ENCODE results near the gene BCAS4. TPM values are rescaled to one million over a fixed set of nuclear protein-coding genes. Genes with fewer than 3 reads are reported as not detected.

BCAS4 gene
- total RNA-seq, 6 experiments from 2014 or later, result 0.31 to 1.4 (median 0.60) TPM

DNA sequence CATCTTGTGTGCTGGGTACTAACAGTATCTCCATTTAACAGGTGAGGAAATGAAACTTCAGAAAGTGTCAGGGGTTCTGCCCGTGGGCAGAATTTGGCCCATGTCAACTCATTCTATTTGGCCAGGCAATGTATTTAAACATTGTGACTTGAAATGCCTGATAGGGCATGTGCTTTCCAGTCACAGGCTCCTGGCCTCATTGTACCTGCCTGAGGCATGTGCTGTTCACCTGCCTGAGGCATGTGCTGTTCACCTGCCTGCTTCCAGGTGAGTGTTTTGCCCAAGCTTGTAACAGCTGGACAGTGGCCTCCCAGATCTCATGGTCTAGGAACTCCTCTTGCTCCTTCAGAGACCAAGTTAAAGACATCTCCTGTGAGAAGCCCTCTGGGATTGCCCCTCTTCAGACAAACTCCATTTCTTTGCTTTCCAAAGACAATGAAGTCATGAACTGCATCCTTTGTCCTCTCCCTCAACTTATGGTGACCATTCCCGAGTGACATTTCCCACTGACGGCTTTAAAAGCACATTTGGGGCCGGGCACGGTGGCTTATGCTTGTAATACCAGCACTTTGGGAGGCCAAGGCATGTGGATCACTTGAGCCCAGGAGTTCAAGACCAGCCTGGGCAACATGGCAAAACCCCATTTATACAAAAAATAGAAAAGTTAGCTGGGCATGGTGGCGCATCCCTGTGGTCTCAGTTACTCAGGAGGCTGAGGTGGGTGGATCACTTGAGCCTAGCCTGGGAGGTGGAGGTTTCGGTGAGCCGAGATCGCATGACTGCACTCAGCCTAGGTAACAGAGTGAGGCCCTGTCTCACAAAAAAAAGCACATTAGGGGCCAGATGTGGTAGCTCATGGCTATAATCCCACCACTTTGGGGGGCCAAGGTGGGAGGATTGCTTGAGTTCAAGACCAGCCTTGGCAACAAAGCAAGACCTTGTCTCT, 48.7 kb downstream of the BCAS4 start:
- Histone ChIP-seq H3K4me3 (no peak overlapping the region), H3K4me1 (peaks cover 0 to 3% (median 0%) of the 10 kb centered on the region in 4 donors), H3K36me3 (no peaks in the 10 kb centered on the region), H3K27me3 (no peaks in the 10 kb centered on the region), H3K9me3 (no peaks in the 10 kb centered on the region), H3K27ac (no peak overlapping the region)
- intact Hi-C loops (cut with DNase I), result no loop called here
- no peak for ATAC-seq
- TF ChIP-seq, protein P1, sequence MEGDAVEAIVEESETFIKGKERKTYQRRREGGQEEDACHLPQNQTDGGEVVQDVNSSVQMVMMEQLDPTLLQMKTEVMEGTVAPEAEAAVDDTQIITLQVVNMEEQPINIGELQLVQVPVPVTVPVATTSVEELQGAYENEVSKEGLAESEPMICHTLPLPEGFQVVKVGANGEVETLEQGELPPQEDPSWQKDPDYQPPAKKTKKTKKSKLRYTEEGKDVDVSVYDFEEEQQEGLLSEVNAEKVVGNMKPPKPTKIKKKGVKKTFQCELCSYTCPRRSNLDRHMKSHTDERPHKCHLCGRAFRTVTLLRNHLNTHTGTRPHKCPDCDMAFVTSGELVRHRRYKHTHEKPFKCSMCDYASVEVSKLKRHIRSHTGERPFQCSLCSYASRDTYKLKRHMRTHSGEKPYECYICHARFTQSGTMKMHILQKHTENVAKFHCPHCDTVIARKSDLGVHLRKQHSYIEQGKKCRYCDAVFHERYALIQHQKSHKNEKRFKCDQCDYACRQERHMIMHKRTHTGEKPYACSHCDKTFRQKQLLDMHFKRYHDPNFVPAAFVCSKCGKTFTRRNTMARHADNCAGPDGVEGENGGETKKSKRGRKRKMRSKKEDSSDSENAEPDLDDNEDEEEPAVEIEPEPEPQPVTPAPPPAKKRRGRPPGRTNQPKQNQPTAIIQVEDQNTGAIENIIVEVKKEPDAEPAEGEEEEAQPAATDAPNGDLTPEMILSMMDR (IDR thresholded peaks at IDR 0.05), result no peak
- TF ChIP-seq POLR2A (IDR thresholded peaks at IDR 0.05), result no peak
- no peak for DNase-seq
- WGBS (ENCODE audit: insufficient coverage, low coverage, low lambda C conversion rate, missing lambda C conversion rate), result 82% methylated on average over 6 of the region's 9 CpGs

DNA sequence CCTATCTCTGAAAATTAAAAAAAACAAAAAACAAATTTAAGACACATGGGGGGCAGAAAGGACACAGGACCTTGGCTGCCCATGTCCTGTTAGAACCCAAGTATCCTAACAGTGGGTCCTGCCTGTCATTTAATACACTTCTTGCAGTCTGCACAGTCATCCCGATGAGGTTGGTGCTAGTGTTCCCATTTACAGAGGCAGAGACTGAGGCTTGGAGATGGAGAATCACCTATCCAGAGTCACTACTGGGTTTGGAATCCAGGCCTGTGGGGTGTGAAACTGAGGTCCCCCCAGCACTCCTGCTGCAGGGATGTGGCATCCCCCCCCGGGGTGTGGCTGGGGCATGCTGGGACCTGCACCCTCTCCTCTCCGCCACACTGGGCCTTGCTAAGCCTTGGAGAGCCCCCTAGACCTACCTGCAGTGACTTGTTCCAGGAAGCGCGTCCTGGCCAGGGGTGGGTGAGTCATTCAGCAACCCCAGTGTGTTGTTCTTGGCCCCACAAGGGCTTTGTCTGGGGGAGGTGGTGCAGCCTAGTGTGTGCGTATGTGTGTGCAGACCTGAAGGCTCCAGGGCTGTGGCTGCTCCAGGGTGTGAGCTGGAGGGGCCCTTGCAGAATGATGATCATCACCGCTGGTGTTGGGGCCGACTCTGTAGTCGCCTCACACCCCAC, 49.7 kb downstream of the BCAS4 start:
- 63% methylated on average over 2 of the region's 9 CpGs for WGBS (ENCODE audit: insufficient coverage, low coverage, low lambda C conversion rate, missing lambda C conversion rate)
- Histone ChIP-seq H3K4me3 (no peak overlapping the region), H3K27ac (no peak overlapping the region), H3K9me3 (no peaks in the 10 kb centered on the region), H3K36me3 (no peaks in the 10 kb centered on the region), H3K4me1 (peaks cover 0 to 8% (median 0%) of the 10 kb centered on the region in 4 donors), H3K27me3 (no peaks in the 10 kb centered on the region)
- ATAC-seq (no peak), DNase-seq (no peak)
- intact Hi-C loops (cut with DNase I), result no loop called here
- no peak for TF ChIP-seq POLR2A (IDR thresholded peaks at IDR 0.05)
- TF ChIP-seq, protein P1 (IDR thresholded peaks at IDR 0.05), result no peak

DNA sequence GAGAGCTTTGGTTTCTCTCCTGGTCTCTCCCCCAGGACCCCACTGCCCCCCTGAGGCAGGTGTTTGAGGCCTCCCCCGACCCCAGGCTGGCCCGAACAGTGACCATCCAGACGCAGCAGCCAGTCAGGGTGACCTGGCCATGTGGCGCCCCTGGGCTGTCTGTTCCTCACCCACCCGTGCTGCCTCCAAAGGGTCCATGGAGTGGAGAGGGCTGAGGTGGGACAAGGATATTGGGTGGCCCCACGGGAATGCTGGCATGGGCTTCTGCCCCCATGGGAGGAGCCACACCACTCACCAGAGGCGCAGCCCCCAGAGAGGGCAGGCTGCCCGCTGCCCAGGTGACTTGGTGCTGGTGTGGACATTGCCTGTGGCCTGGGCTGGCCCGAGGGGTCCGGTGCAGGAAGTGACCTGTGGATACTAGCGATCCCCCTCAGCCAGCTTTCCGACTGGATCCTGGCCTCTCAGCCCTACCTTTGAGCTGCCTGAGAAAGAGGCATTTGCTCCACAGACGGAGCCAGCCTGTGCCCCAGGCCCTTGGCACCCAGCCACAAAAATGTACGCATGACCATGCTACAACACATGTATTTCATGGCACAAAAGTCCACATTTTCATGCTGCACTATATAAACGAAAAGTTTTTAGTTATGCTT, 50.8 kb downstream of the BCAS4 start:
- no peaks in the 10 kb centered on the region for H3K9me3 ChIP-seq
- ATAC-seq (no peak), DNase-seq (no peak)
- H3K36me3 ChIP-seq, result no peaks in the 10 kb centered on the region
- WGBS (ENCODE audit: insufficient coverage, low coverage, low lambda C conversion rate, missing lambda C conversion rate), result 71% methylated on average over 3 of the region's 15 CpGs
- intact Hi-C loops (cut with DNase I), result no loop called here
- TF ChIP-seq POLR2A (IDR thresholded peaks at IDR 0.05), result no peak
- TF ChIP-seq, protein P1 (IDR thresholded peaks at IDR 0.05), result no peak
- no peak overlapping the region for H3K27ac ChIP-seq
- H3K4me1 ChIP-seq, result peaks cover 0 to 8% (median 0%) of the 10 kb centered on the region in 4 donors
- H3K27me3 ChIP-seq, result no peaks in the 10 kb centered on the region
- H3K4me3 ChIP-seq, result no peak overlapping the region

DNA sequence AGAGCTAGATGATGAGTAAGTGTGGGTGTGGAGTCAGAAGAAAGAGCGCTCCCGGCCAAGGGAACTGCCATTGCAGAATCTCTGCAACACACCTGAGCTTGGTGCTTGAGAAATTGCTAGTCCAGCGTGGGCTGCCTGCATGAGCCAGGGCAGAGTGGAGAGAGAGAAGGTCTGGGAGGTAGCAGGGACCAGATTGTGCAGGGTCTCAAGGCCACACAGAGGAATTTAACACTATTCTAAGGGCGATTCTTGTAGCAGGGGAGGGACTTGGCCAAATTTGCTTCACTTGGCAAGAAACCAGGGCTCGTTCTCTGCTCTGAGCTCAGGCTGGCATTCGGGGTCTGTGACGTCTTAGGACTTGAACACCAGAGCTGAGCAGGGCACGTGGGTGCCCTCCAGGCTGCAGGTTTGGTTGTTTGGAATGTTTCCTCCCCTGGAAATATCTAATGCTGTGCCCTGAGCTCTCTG, 53.5 kb downstream of the BCAS4 start:
- peak in 2 of 3 donors; percentile 33 to 60 for DNase-seq
- Histone ChIP-seq H3K4me1 (peaks cover 0 to 8% (median 0%) of the 10 kb centered on the region in 4 donors), H3K4me3 (peak overlapping the region in 2 of 3 donors; percentile 31 to 40), H3K36me3 (no peaks in the 10 kb centered on the region), H3K27me3 (no peaks in the 10 kb centered on the region), H3K27ac (peak overlapping the region in 2 of 3 donors; percentile 33 to 43), H3K9me3 (no peaks in the 10 kb centered on the region)
- 30% methylated on average over 8 of the region's 8 CpGs for WGBS (ENCODE audit: insufficient coverage, low coverage, low lambda C conversion rate, missing lambda C conversion rate)
- ATAC-seq, result peak; percentile 48 to 63 (median 59)
- TF ChIP-seq POLR2A (IDR thresholded peaks at IDR 0.05), result no peak
- TF ChIP-seq, protein P1 (IDR thresholded peaks at IDR 0.05), result no peak
- intact Hi-C loops (cut with DNase I), result no loop called here

Data from right lobe of liver (tissue), 6 donors.